ENCODE data around the gene MLIP. TPM values are rescaled to one million over a fixed set of nuclear protein-coding genes. Genes with fewer than 3 reads are reported as not detected.

Gene MLIP
- total RNA-seq, 4 donors from 2014 or later, result 0.42 to 3.5 (median 1.2) TPM

GRCh38 chr6:54307439-54307910 is 196.2 kb downstream of the MLIP start:
- TF ChIP-seq POLR2AphosphoS5 (IDR thresholded peaks at IDR 0.05), result no peak
- no peak for TF ChIP-seq EP300 (IDR thresholded peaks at IDR 0.05)
- no peak for TF ChIP-seq POLR2A (IDR thresholded peaks at IDR 0.05; ENCODE audit: low read depth)
- TF ChIP-seq CTCF (IDR thresholded peaks at IDR 0.05), result no peak
- WGBS, result 77% methylated on average over 2 of the region's 2 CpGs

GRCh38 chr6:54308289-54308985 is 197.2 kb downstream of the MLIP start, which contains the start of gene TINAG:
TSS of gene TINAG (plus strand) at chr6:54308441. CDS start at chr6:54308551, 110 bp downstream.
- no peak for DNase-seq (ENCODE audit: extremely low spot score)
- no peaks in the 10 kb centered on the region for H3K27me3 ChIP-seq
- 87% methylated on average over 10 of the region's 10 CpGs for WGBS
- H3K4me3 ChIP-seq, result no peak within 1 kb of the TSS
- no peak within 1 kb of the TSS for H3K27ac ChIP-seq (replicated peaks in 1 of 4)
- TF ChIP-seq EP300 (IDR thresholded peaks at IDR 0.05), result no peak
- TF ChIP-seq POLR2AphosphoS5 (IDR thresholded peaks at IDR 0.05), result no peak
- TF ChIP-seq POLR2A (IDR thresholded peaks at IDR 0.05; ENCODE audit: low read depth), result no peak
- no peak for TF ChIP-seq CTCF (IDR thresholded peaks at IDR 0.05)
- intact Hi-C loops (cut with DNase I), result no loop called here
- no peaks in the 10 kb centered on the region for H3K9me3 ChIP-seq
- no peaks in the 10 kb centered on the region for H3K4me1 ChIP-seq
- no peaks in the 10 kb centered on the region for H3K36me3 ChIP-seq

More at GRCh38 chr6:54307439-54307910, 196.2 kb downstream of the MLIP start:
- H3K27ac ChIP-seq (replicated peaks in 1 of 4), result no peak overlapping the region
- no peaks in the 10 kb centered on the region for H3K27me3 ChIP-seq
- H3K9me3 ChIP-seq, result no peaks in the 10 kb centered on the region
- DNase-seq (ENCODE audit: extremely low spot score), result no peak
- no peaks in the 10 kb centered on the region for H3K36me3 ChIP-seq
- H3K4me3 ChIP-seq, result no peak overlapping the region
- no peaks in the 10 kb centered on the region for H3K4me1 ChIP-seq
- intact Hi-C loops (cut with DNase I), result no loop called here

GRCh38 chr6:54308986-54309315 is 197.7 kb downstream of the MLIP start:
- no peak overlapping the region for H3K4me3 ChIP-seq
- H3K36me3 ChIP-seq, result no peaks in the 10 kb centered on the region
- no peaks in the 10 kb centered on the region for H3K4me1 ChIP-seq
- DNase-seq (ENCODE audit: extremely low spot score), result no peak
- H3K9me3 ChIP-seq, result no peaks in the 10 kb centered on the region
- 94% methylated on average over 4 of the region's 4 CpGs for WGBS
- intact Hi-C loops (cut with DNase I), result no loop called here
- no peak overlapping the region for H3K27ac ChIP-seq (replicated peaks in 1 of 4)
- no peaks in the 10 kb centered on the region for H3K27me3 ChIP-seq
- TF ChIP-seq EP300 (IDR thresholded peaks at IDR 0.05), result no peak
- no peak for TF ChIP-seq POLR2A (IDR thresholded peaks at IDR 0.05; ENCODE audit: low read depth)
- no peak for TF ChIP-seq POLR2AphosphoS5 (IDR thresholded peaks at IDR 0.05)
- no peak for TF ChIP-seq CTCF (IDR thresholded peaks at IDR 0.05)

GRCh38 chr6:54310377-54311152 is 199.3 kb downstream of the MLIP start:
- Histone ChIP-seq H3K9me3 (no peaks in the 10 kb centered on the region), H3K4me1 (no peaks in the 10 kb centered on the region), H3K27ac (replicated peaks in 1 of 4) (no peak overlapping the region), H3K27me3 (no peaks in the 10 kb centered on the region), H3K36me3 (no peaks in the 10 kb centered on the region), H3K4me3 (no peak overlapping the region)
- DNase-seq (ENCODE audit: extremely low spot score), result no peak
- TF ChIP-seq EP300 (IDR thresholded peaks at IDR 0.05), result no peak
- intact Hi-C loops (cut with DNase I), result no loop called here
- WGBS, result 74% methylated on average over 1 of the region's 1 CpG

GRCh38 chr6:54315656-54316055 is 204.4 kb downstream of the MLIP start:
- H3K27me3 ChIP-seq, result no peaks in the 10 kb centered on the region
- no peaks in the 10 kb centered on the region for H3K36me3 ChIP-seq
- intact Hi-C loops (cut with DNase I), result no loop called here
- DNase-seq (ENCODE audit: extremely low spot score), result no peak
- no peak overlapping the region for H3K4me3 ChIP-seq
- 84% methylated on average over 4 of the region's 4 CpGs for WGBS
- TF ChIP-seq EP300 (IDR thresholded peaks at IDR 0.05) (no peak), POLR2A (IDR thresholded peaks at IDR 0.05; ENCODE audit: low read depth) (no peak), POLR2AphosphoS5 (IDR thresholded peaks at IDR 0.05) (no peak), CTCF (IDR thresholded peaks at IDR 0.05) (no peak)
- H3K27ac ChIP-seq (replicated peaks in 1 of 4), result no peak overlapping the region
- H3K9me3 ChIP-seq, result no peaks in the 10 kb centered on the region
- H3K4me1 ChIP-seq, result no peaks in the 10 kb centered on the region
